ENCODE measurements around the gene DUSP10.

GRCh38 chr1:221701570-221702186 lies 40.2 kb downstream of the DUSP10 start:
- no peak for TF ChIP-seq CTCF (IDR thresholded peaks at IDR 0.05)
- no peak for TF ChIP-seq EZH2 (IDR thresholded peaks at IDR 0.05; ENCODE audit: borderline replicate concordance, insufficient read depth, low read depth, low read length, poor library complexity, severe bottlenecking)

Measured in B cell (primary cell).